CD8-positive, alpha-beta memory T cell (primary cell): Measurements from ENCODE around the gene OR2C1. TPM values are rescaled to one million over a fixed set of nuclear protein-coding genes. Genes with fewer than 3 reads are reported as not detected.

ENCODE experiments used
- CTCF ChIA-PET: fragments of 350-600 bp; sonication (Branson Sonifier 250); formaldehyde crosslinking; loops from one replicate; lab custom pipeline; 2021; ENCODE audit warnings: antibody characterized with exemption; lab: Charles Lee
- POLR2A ChIA-PET: fragments of 350-600 bp; sonication (Branson Sonifier 250); formaldehyde crosslinking; loops from one replicate; lab custom pipeline; 2021; ENCODE audit warnings: antibody characterized with exemption; lab: Charles Lee
- DNase-seq, 5 donors: peaks; one replicate each; pipeline versions ENCODE4 v3.0.0 to v3.0.0-alpha.2; 2020 to 2022; ENCODE audit warnings: mixed read lengths in 1 of 5
- H3K27ac ChIP-seq: one replicate; pipeline ENCODE4 v1.7.0; 2013; ENCODE audit warnings: low read depth, mild to moderate bottlenecking, low read length, moderate library complexity
- H3K27me3 ChIP-seq: 2 replicates; pipeline ENCODE4 v1.7.0; 2013; ENCODE audit warnings: low read length, mild to moderate bottlenecking; ENCODE audit not compliant: insufficient read depth, poor library complexity, severe bottlenecking
- H3K36me3 ChIP-seq: 2 replicates; pipeline ENCODE4 v1.7.0; 2013; ENCODE audit warnings: mild to moderate bottlenecking, low read length, moderate library complexity; ENCODE audit not compliant: insufficient read depth
- H3K4me1 ChIP-seq: 2 replicates; pipeline ENCODE4 v1.7.0; 2013; ENCODE audit warnings: mild to moderate bottlenecking, low read length, moderate library complexity; ENCODE audit not compliant: insufficient read depth
- H3K4me3 ChIP-seq: 2 replicates; pipeline ENCODE4 v1.7.0; 2013; ENCODE audit warnings: mild to moderate bottlenecking, low read length
- H3K9me3 ChIP-seq: 2 replicates; pipeline ENCODE4 v1.7.0; 2013; ENCODE audit warnings: mild to moderate bottlenecking, low read length
- H3K27ac Mint-ChIP-seq, 8 donors: one replicate each; pipeline ENCODE4 v1.8.0; 2020 to 2021; ENCODE audit warnings: mixed read lengths in 8 of 8, mild to moderate bottlenecking in 6 of 8, inconsistent platforms in 3 of 8, moderate library complexity in 3 of 8
- H3K27me3 Mint-ChIP-seq, 2 donors: one replicate each; pipeline ENCODE4 v1.8.0; 2020 to 2021; ENCODE audit warnings: mixed read lengths in 2 of 2, mild to moderate bottlenecking in 1 of 2, moderate library complexity in 1 of 2
- H3K36me3 Mint-ChIP-seq, 3 donors: one replicate each; pipeline ENCODE4 v1.8.0; 2020 to 2021; ENCODE audit warnings: mixed read lengths in 3 of 3, inconsistent platforms in 1 of 3, mild to moderate bottlenecking in 1 of 3
- H3K4me1 Mint-ChIP-seq, 3 donors: one replicate each; pipeline ENCODE4 v1.8.0; 2020 to 2021; ENCODE audit warnings: mixed read lengths in 3 of 3, inconsistent platforms in 1 of 3, mild to moderate bottlenecking in 1 of 3
- H3K4me3 Mint-ChIP-seq, 7 donors: one replicate each; pipeline ENCODE4 v1.8.0; 2020 to 2021; ENCODE audit warnings: mixed read lengths in 7 of 7, mild to moderate bottlenecking in 6 of 7, moderate library complexity in 4 of 7, inconsistent platforms in 2 of 7
- H3K9me3 Mint-ChIP-seq, 5 donors: one replicate each; pipeline ENCODE4 v1.8.0; 2020 to 2022; ENCODE audit warnings: mixed read lengths in 5 of 5, mild to moderate bottlenecking in 3 of 5, moderate library complexity in 2 of 5, inconsistent platforms in 1 of 5
- polyA plus RNA-seq: library from polyadenylated mRNA; unstranded; fragments of 300-500 nt; fragmentation: Illumina TruSeq; gene quantifications from one replicate; pipeline ENCODE4 v1.2.3, GENCODE V29; 2021
- total RNA-seq, 2 experiments: library from RNA; stranded (reverse); gene quantifications; one replicate each; pipeline ENCODE4 v1.2.3, GENCODE V29; 2021

OR2C1 gene
- total and polyA plus RNA-seq, 3 experiments from 2014 or later, result 0.15 TPM; not detected in 2

DNA sequence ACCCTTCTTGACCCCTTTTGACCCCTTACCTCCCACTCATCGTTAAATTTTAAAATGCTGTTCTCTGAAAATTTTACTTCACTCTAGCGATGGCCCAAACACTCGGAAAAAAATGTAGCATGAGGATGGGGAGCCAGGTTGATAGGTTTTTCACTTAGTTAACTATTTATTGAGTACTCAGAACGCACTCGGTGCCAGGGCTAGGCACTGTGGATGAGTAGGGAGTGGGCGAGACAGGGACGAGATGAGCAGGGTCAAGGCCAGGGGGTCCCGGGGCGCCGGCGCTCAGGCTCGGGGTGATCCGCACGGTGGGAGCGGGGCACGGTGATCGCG, 44.7 kb downstream of the OR2C1 start:
- peak overlapping the region; percentile 76 for H3K27ac ChIP-seq
- DNase-seq, result no peak
- Mint-ChIP-seq H3K4me1 (peaks cover 59 to 82% (median 66%) of the 10 kb centered on the region in 3 donors), H3K27me3 (no peaks in the 10 kb centered on the region), H3K36me3 (peaks cover 33 to 64% (median 47%) of the 10 kb centered on the region in 3 donors), H3K9me3 (peaks cover 3 to 14% (median 8%) of the 10 kb centered on the region in 5 donors), H3K4me3 (peak overlapping the region; percentile 89 to 98 (median 92)), H3K27ac (peak overlapping the region; percentile 26 to 92 (median 84))
- peaks cover 26% of the 10 kb centered on the region for H3K4me1 ChIP-seq
- H3K36me3 ChIP-seq, result peaks cover 21% of the 10 kb centered on the region
- H3K9me3 ChIP-seq, result peaks cover 7% of the 10 kb centered on the region
- H3K4me3 ChIP-seq, result peak overlapping the region; percentile 92
- POLR2A ChIA-PET, result interaction anchor here (0.6 to 2.7 kb wide), 12 partner anchors 11 to 250 kb away, joined by 3 to 18 read pairs (median 6); partner anchors contain the start of genes CLUAP1, TIGD7, ZNF263 and ZNF75A
- CTCF ChIA-PET, result interaction anchor here (0.7 to 1.9 kb wide), 9 partner anchors 43 to 238 kb away, joined by 3 to 7 read pairs (median 3); partner anchors contain the start of genes CLUAP1, NAA60, TIGD7 and ZNF263
- no peaks in the 10 kb centered on the region for H3K27me3 ChIP-seq

DNA sequence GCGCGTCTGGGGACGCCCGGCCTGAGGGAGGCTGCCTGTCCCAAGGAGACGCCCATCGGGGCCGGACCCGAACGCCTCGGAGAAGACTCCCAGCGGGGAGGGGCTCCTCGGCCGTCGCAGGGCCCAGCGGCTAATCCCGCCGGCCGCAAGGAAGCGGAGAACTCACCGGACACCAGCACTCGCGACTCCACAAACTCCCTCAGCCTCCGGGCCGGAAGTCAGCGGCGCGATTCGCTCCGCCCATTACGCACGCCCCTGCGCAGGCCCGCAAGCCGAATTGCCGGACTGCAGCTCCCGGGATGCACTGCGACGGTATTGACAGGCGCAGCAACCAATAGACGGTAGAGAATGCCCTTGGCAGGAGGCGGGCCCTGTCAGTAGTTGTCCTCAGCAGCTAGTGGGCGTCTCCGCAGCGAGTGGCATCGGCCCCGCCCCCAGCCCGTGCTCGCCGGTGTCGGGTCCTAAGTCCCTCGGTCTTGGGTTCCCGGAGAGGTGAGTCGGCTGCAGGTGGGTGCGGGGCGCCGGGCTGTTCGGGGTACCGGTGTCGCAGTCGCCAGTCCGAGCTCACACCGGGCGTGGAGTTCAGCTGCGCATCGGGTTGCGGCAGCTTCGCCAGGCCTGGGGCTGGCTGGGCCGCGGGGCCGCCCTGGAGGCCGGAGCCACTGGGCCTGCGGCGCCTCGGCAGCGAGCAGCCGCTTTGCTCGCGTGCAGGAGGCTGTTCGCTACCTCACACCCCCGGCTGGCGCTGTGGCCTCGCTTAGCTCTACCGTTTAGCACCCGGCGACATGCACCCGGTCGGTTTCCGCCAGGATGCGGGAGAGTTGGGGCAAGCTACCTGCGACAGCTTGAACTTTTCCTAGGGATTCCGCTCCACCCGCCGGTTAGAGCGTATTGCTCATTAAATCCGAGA, 45.3 kb downstream of the OR2C1 start, which contains the start of the genes ZNF174 and ZSCAN32:
ZNF174 (plus strand) TSS at position 437 of the 910 bp plus-strand sequence. CDS start 790 bp downstream, outside the sequence.
ZSCAN32 (minus strand) TSS at position 226 of the 910 bp plus-strand sequence. CDS start 3,447 bp downstream, outside the sequence.
- no peaks in the 10 kb centered on the region for H3K27me3 Mint-ChIP-seq
- peak within 1 kb of the TSS; percentile 76 for H3K27ac ChIP-seq
- no peaks in the 10 kb centered on the region for H3K27me3 ChIP-seq
- ChIA-PET POLR2A (interaction anchor here (0.6 to 2.7 kb wide), 12 partner anchors 18 to 266 kb away, joined by 3 to 18 read pairs (median 5); partner anchors contain the start of genes CLUAP1, TIGD7, ZNF213 and ZNF263), CTCF (interaction anchor here (0.7 to 1.9 kb wide), 11 partner anchors 43 to 271 kb away, joined by 3 to 7 read pairs (median 3); partner anchors contain the start of genes CLUAP1, NAA60, TIGD7 and ZNF263)
- H3K27ac Mint-ChIP-seq, result peak within 1 kb of the TSS; percentile 85 to 93 (median 90)
- H3K9me3 Mint-ChIP-seq, result peaks cover 5 to 17% (median 13%) of the 10 kb centered on the region in 5 donors
- H3K9me3 ChIP-seq, result peaks cover 9% of the 10 kb centered on the region
- H3K36me3 ChIP-seq, result peaks cover 26% of the 10 kb centered on the region
- peaks cover 26% of the 10 kb centered on the region for H3K4me1 ChIP-seq
- DNase-seq, result peak; percentile 97 to 99 (median 99)
- peak within 1 kb of the TSS; percentile 92 for H3K4me3 ChIP-seq
- H3K36me3 Mint-ChIP-seq, result peaks cover 34 to 64% (median 48%) of the 10 kb centered on the region in 3 donors
- peak within 1 kb of the TSS; percentile 89 to 98 (median 92) for H3K4me3 Mint-ChIP-seq
- peaks cover 54 to 79% (median 62%) of the 10 kb centered on the region in 3 donors for H3K4me1 Mint-ChIP-seq

DNA sequence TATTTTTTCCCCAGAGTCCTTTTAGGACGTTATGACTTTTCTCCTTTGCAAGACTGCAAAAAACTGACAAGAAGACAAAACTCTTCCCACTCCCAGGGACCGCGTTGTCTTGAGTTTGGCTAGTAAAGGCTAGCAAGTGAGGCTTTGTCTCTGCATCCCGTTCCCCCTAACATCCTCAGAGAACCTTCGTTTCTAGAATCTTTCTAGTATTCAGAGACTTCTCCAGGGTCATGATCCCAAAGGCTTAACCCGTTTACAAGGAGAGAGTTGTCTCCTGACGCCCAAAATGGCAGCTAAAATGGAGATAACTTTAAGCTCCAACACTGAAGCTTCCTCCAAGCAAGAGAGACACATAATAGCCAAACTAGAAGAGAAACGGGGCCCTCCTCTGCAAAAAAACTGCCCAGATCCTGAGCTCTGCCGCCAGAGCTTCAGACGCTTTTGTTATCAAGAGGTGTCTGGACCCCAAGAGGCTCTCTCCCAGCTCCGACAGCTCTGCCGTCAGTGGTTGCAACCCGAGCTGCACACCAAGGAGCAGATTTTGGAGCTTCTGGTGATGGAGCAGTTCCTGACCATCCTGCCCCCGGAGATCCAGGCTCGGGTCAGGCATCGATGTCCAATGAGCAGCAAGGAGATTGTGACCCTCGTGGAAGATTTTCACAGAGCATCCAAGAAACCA, 46.2 kb downstream of the OR2C1 start:
- H3K27ac Mint-ChIP-seq, result peak overlapping the region; percentile 77 to 92 (median 86)
- H3K4me3 Mint-ChIP-seq, result peak overlapping the region; percentile 89 to 98 (median 92)
- no peaks in the 10 kb centered on the region for H3K27me3 Mint-ChIP-seq
- peaks cover 35 to 64% (median 48%) of the 10 kb centered on the region in 3 donors for H3K36me3 Mint-ChIP-seq
- DNase-seq, result no peak
- peak overlapping the region; percentile 40 for H3K27ac ChIP-seq
- no peaks in the 10 kb centered on the region for H3K27me3 ChIP-seq
- peak overlapping the region; percentile 92 for H3K4me3 ChIP-seq
- peaks cover 11 to 25% (median 21%) of the 10 kb centered on the region in 5 donors for H3K9me3 Mint-ChIP-seq
- POLR2A ChIA-PET, result interaction anchor here (1.2 to 2.7 kb wide), 6 partner anchors 36 to 267 kb away, joined by 4 to 18 read pairs (median 12); partner anchors contain the start of genes CLUAP1, TIGD7, ZNF213 and ZNF263
- CTCF ChIA-PET, result interaction anchor here (0.6 to 1.9 kb wide), 9 partner anchors 42 to 1939 kb away, joined by 3 to 7 read pairs (median 3); partner anchors contain the start of genes NAA60, TIGD7, ZNF263 and ZNF597
- H3K36me3 ChIP-seq, result peaks cover 26% of the 10 kb centered on the region
- H3K9me3 ChIP-seq, result peaks cover 9% of the 10 kb centered on the region
- peaks cover 26% of the 10 kb centered on the region for H3K4me1 ChIP-seq
- peaks cover 47 to 72% (median 54%) of the 10 kb centered on the region in 3 donors for H3K4me1 Mint-ChIP-seq

Other genes with a start within 250 kb of the OR2C1 start
- under 1 TPM in 1 of 2 experiments, not detected in 1; 0.11 TPM for gene ZNF205, start 243.3 kb upstream of the OR2C1 start, total RNA-seq
- gene ZNF205, start 243.3 kb upstream of the OR2C1 start, polyA plus RNA-seq, result not detected
- 10 to 100 TPM; 10.4 to 10.5 TPM for gene ZNF213, start 220.9 kb upstream of the OR2C1 start, total RNA-seq
- gene ZNF213, start 220.9 kb upstream of the OR2C1 start, polyA plus RNA-seq, result 3.8 TPM
- not detected for gene OR1F1, start 167.7 kb upstream of the OR2C1 start, total RNA-seq
- gene OR1F1, start 167.7 kb upstream of the OR2C1 start, polyA plus RNA-seq, result not detected
- gene ZNF200, start 120.7 kb upstream of the OR2C1 start, total RNA-seq, result 10 to 100 TPM; 13.0 to 14.6 TPM
- gene ZNF200, start 120.7 kb upstream of the OR2C1 start, polyA plus RNA-seq, result 11.2 TPM
- gene MEFV, start 99.3 kb upstream of the OR2C1 start, total RNA-seq, result under 1 TPM in 1 of 2 experiments, not detected in 1; 0.18 TPM
- not detected for gene MEFV, start 99.3 kb upstream of the OR2C1 start, polyA plus RNA-seq
- 10 to 100 TPM; 29.2 to 35.1 TPM for gene ZNF263, start 72.4 kb upstream of the OR2C1 start, total RNA-seq
- gene ZNF263, start 72.4 kb upstream of the OR2C1 start, polyA plus RNA-seq, result 47.7 TPM
- gene TIGD7, start 50.5 kb upstream of the OR2C1 start, total RNA-seq, result 1 to 10 TPM; 5.1 to 5.2 TPM
- gene TIGD7, start 50.5 kb upstream of the OR2C1 start, polyA plus RNA-seq, result 4.9 TPM
- 10 to 100 TPM; 37.9 to 42.0 TPM for gene ZNF75A, start 50.4 kb upstream of the OR2C1 start, total RNA-seq
- gene ZNF75A, start 50.4 kb upstream of the OR2C1 start, polyA plus RNA-seq, result 22.7 TPM
- 10 to 100 TPM; 13.5 to 15.6 TPM for gene ZSCAN32, start 45.1 kb downstream of the OR2C1 start, total RNA-seq
- gene ZSCAN32, start 45.1 kb downstream of the OR2C1 start, polyA plus RNA-seq, result 17.3 TPM
- gene ZNF174, start 45.3 kb downstream of the OR2C1 start, total RNA-seq, result 10 to 100 TPM; 11.4 to 12.3 TPM
- 18.8 TPM for gene ZNF174, start 45.3 kb downstream of the OR2C1 start, polyA plus RNA-seq
- gene ZNF597, start 87.6 kb downstream of the OR2C1 start, total RNA-seq, result 1 to 10 TPM; 2.4 TPM
- 1.3 TPM for gene ZNF597, start 87.6 kb downstream of the OR2C1 start, polyA plus RNA-seq
- gene NAA60, start 87.8 kb downstream of the OR2C1 start, total RNA-seq, result 10 to 100 TPM; 33.1 to 33.9 TPM
- 65.5 TPM for gene NAA60, start 87.8 kb downstream of the OR2C1 start, polyA plus RNA-seq
- not detected for gene C16orf90, start 139.6 kb downstream of the OR2C1 start, total RNA-seq
- not detected for gene C16orf90, start 139.6 kb downstream of the OR2C1 start, polyA plus RNA-seq
- gene CLUAP1, start 145.1 kb downstream of the OR2C1 start, total RNA-seq, result 10 to 100 TPM; 15.1 to 17.8 TPM
- 23.3 TPM for gene CLUAP1, start 145.1 kb downstream of the OR2C1 start, polyA plus RNA-seq
- gene NLRC3, start 221.5 kb downstream of the OR2C1 start, total RNA-seq, result 10 to 100 TPM; 20.5 to 21.3 TPM
- gene NLRC3, start 221.5 kb downstream of the OR2C1 start, polyA plus RNA-seq, result 49.8 TPM